Muscle layer of colon (tissue), 2 donors: ENCODE results near the gene RLN1.
"Not testable (repeated sequence)": the region's sequence is repeated elsewhere in the genome, so short reads cannot be mapped to it uniquely, and the experiment has no call there.

Experiments
- H3K27ac ChIP-seq: one replicate; pipeline ENCODE4 v1.7.0; 2013; ENCODE audit warnings: low read depth, mild to moderate bottlenecking, low read length, moderate library complexity
- H3K27me3 ChIP-seq, 2 donors: one replicate each; pipeline ENCODE4 v1.7.0; 2013; ENCODE audit warnings: low read length in 2 of 2, mild to moderate bottlenecking in 2 of 2; ENCODE audit not compliant: insufficient read depth in 2 of 2, control insufficient read depth in 1 of 2
- H3K36me3 ChIP-seq: one replicate; pipeline ENCODE4 v1.7.0; 2013; ENCODE audit warnings: mild to moderate bottlenecking, low read length; ENCODE audit not compliant: insufficient read depth
- H3K4me1 ChIP-seq: one replicate; pipeline ENCODE4 v1.7.0; 2013; ENCODE audit warnings: mild to moderate bottlenecking, low read length; ENCODE audit not compliant: insufficient read depth
- H3K4me3 ChIP-seq, 2 donors: one replicate each; pipeline ENCODE4 v1.7.0; 2013; ENCODE audit warnings: low read length in 2 of 2, low read depth in 1 of 2, mild to moderate bottlenecking in 1 of 2, moderate library complexity in 1 of 2
- H3K9ac ChIP-seq: one replicate; pipeline ENCODE4 v1.7.0; 2013; ENCODE audit warnings: low read length
- H3K9me3 ChIP-seq: one replicate; pipeline ENCODE4 v1.7.0; 2013; ENCODE audit warnings: mild to moderate bottlenecking, low read length
- donor health status: abdominal sarcoma.
- donor health status: Adenocarcinoma of cecum.

RLN1 gene

GRCh38 chr9:5315187-5315923 lies 24.3 kb downstream of the RLN1 start:
- Histone ChIP-seq H3K9ac (no peak overlapping the region), H3K27ac (no peak overlapping the region), H3K4me3 (no peak overlapping the region), H3K4me1 (no peaks in the 10 kb centered on the region), H3K27me3 (no peaks in the 10 kb centered on the region), H3K36me3 (no peaks in the 10 kb centered on the region), H3K9me3 (no peaks in the 10 kb centered on the region)

- H3K4me1 ChIP-seq = no peaks in the 10 kb centered on the region
- no peaks in the 10 kb centered on the region for H3K27me3 ChIP-seq
- H3K36me3 ChIP-seq = no peaks in the 10 kb centered on the region
- H3K27ac ChIP-seq = no peak overlapping the region
- no peaks in the 10 kb centered on the region for H3K9me3 ChIP-seq
- H3K4me3 ChIP-seq = no peak overlapping the region
- H3K9ac ChIP-seq = no peak overlapping the region
These were observed 28.8 kb downstream of the RLN1 start for GRCh38 chr9:5310851-5311250.

- Histone ChIP-seq H3K4me1 (no peaks in the 10 kb centered on the region), H3K9ac (no peak overlapping the region), H3K27ac (no peak overlapping the region), H3K4me3 (no peak overlapping the region), H3K9me3 (no peaks in the 10 kb centered on the region), H3K36me3 (no peaks in the 10 kb centered on the region), H3K27me3 (no peaks in the 10 kb centered on the region)
These were observed 33.9 kb downstream of the RLN1 start for GRCh38 chr9:5305741-5306140.

GRCh38 chr9:5303840-5304795 lies 35.6 kb downstream of the RLN1 start, which contains the start of gene RLN2:
Gene RLN2 (minus strand): TSS chr9:5304716. CDS start chr9:5304580, 136 bp downstream.
- not testable (repeated sequence) for H3K36me3 ChIP-seq, H3K4me3 ChIP-seq, H3K27me3 ChIP-seq, H3K9ac ChIP-seq, H3K27ac ChIP-seq, H3K4me1 ChIP-seq, H3K9me3 ChIP-seq

GRCh38 chr9:5301544-5301943 lies 38.1 kb downstream of the RLN1 start:
- no peaks in the 10 kb centered on the region for H3K27me3 ChIP-seq
- H3K27ac ChIP-seq = no peak overlapping the region
- H3K4me1 ChIP-seq = no peaks in the 10 kb centered on the region
- H3K9ac ChIP-seq = no peak overlapping the region
- no peaks in the 10 kb centered on the region for H3K36me3 ChIP-seq
- H3K4me3 ChIP-seq = no peak overlapping the region
- no peaks in the 10 kb centered on the region for H3K9me3 ChIP-seq

GRCh38 chr9:5292141-5292540 lies 47.5 kb downstream of the RLN1 start:
- Histone ChIP-seq H3K9me3 (no peaks in the 10 kb centered on the region), H3K27me3 (no peaks in the 10 kb centered on the region), H3K4me3 (no peak overlapping the region), H3K9ac (no peak overlapping the region), H3K4me1 (no peaks in the 10 kb centered on the region), H3K27ac (no peak overlapping the region), H3K36me3 (no peaks in the 10 kb centered on the region)

GRCh38 chr9:5288591-5288990 lies 51.1 kb downstream of the RLN1 start:
- Histone ChIP-seq H3K27me3 (no peaks in the 10 kb centered on the region), H3K4me1 (no peaks in the 10 kb centered on the region), H3K36me3 (no peaks in the 10 kb centered on the region), H3K9ac (no peak overlapping the region), H3K27ac (no peak overlapping the region), H3K4me3 (no peak overlapping the region), H3K9me3 (no peaks in the 10 kb centered on the region)

GRCh38 chr9:5286262-5286661 lies 53.4 kb downstream of the RLN1 start:
- Histone ChIP-seq H3K4me1 (no peaks in the 10 kb centered on the region), H3K9ac (no peak overlapping the region), H3K27ac (no peak overlapping the region), H3K27me3 (no peaks in the 10 kb centered on the region), H3K9me3 (no peaks in the 10 kb centered on the region), H3K36me3 (no peaks in the 10 kb centered on the region), H3K4me3 (no peak overlapping the region)
